ENCODE results near the gene ABCC4.

- TF ChIP-seq CTCF (IDR thresholded peaks at IDR 0.05), result no peak
- no peak for TF ChIP-seq EP300 (IDR thresholded peaks at IDR 0.05)
- TF ChIP-seq POLR2A (IDR thresholded peaks at IDR 0.05), result no peak
Measured at GRCh38 chr13:95256091-95256490, 45.2 kb downstream of the ABCC4 start.

All from suprapubic skin (tissue), 3 donors.